GM21423 (cell line): ENCODE measurements around the gene OR2W3.

ENCODE experiments used
- ATAC-seq: cut with Tn5 transposase; IDR thresholded peaks from one replicate; pipeline ENCODE4 v1.9.1; 2021; ENCODE audit warnings: mild to moderate bottlenecking, moderate library complexity; ENCODE audit not compliant: unreplicated experiment

OR2W3 gene

GRCh38 chr1:247914941-247915662 lies 19.7 kb downstream of the OR2W3 start:
- no peak for ATAC-seq

- no peak for ATAC-seq
Measured at GRCh38 chr1:247919952-247920351, 24.6 kb downstream of the OR2W3 start, which contains the start of gene OR2T8. Gene OR2T8 (plus strand): TSS chr1:247920252. CDS start chr1:247921018, 766 bp downstream.

- ATAC-seq, result no peak
Measured at GRCh38 chr1:247923941-247924340, 28.6 kb downstream of the OR2W3 start.

GRCh38 chr1:247924868-247925267 lies 29.5 kb downstream of the OR2W3 start, which contains the start of gene OR2AJ1:
Gene OR2AJ1 (plus strand): TSS chr1:247924889. CDS start chr1:247933769, 8,880 bp downstream.
- no peak for ATAC-seq

- no peak for ATAC-seq
Measured at GRCh38 chr1:247933989-247934388, 38.6 kb downstream of the OR2W3 start.

GRCh38 chr1:247935781-247936180 lies 40.4 kb downstream of the OR2W3 start:
- no peak for ATAC-seq

GRCh38 chr1:247936415-247936814 lies 41.0 kb downstream of the OR2W3 start:
- ATAC-seq, result no peak

GRCh38 chr1:247936965-247937734 lies 41.8 kb downstream of the OR2W3 start:
- peak; percentile 99 for ATAC-seq

- no peak for ATAC-seq
Measured at GRCh38 chr1:247942624-247943023, 47.2 kb downstream of the OR2W3 start.
